Erythroblast (primary cell): Measurements from ENCODE around the gene ALDH18A1.

Experiments
- GATA1 ChIP-seq: IDR thresholded peaks from 2 replicates; pipeline ENCODE4 v1.6.1; 2011; ENCODE audit warnings: low read depth, mild to moderate bottlenecking, control low read depth, low read length, moderate library complexity
- POLR2A ChIP-seq: IDR thresholded peaks from 2 replicates; pipeline ENCODE4 v1.6.1; 2011; ENCODE audit warnings: mild to moderate bottlenecking, low read length

- TF ChIP-seq POLR2A (no peak), GATA1 (no peak)
Observed at GRCh38 chr10:95573527-95573926, 83.0 kb downstream of the ALDH18A1 start.
